KMS-11 (cell line): Measurements from ENCODE around the gene C1QTNF3.

ENCODE experiments used
- H2AFZ ChIP-seq: fragments of 200-600 bp; sonication (generic); 2 replicates; pipeline ENCODE4 v1.6.1; 2016; ENCODE audit warnings: antibody characterized with exemption, mixed run types, low read depth
- H3K27ac ChIP-seq: fragments of 200-600 bp; sonication (generic); 2 replicates; pipeline ENCODE4 v1.6.1; 2016; ENCODE audit warnings: mild to moderate bottlenecking, mixed run types
- H3K27me3 ChIP-seq: fragments of 200-600 bp; sonication (generic); 2 replicates; pipeline ENCODE4 v1.6.1; 2017; ENCODE audit warnings: mild to moderate bottlenecking, low read depth, mixed run types, moderate library complexity; ENCODE audit not compliant: insufficient read depth
- H3K36me3 ChIP-seq: fragments of 200-600 bp; sonication (generic); 2 replicates; pipeline ENCODE4 v1.6.1; 2017; ENCODE audit warnings: mild to moderate bottlenecking, mixed run types; ENCODE audit not compliant: insufficient read depth
- H3K4me1 ChIP-seq: fragments of 200-600 bp; sonication (generic); 2 replicates; pipeline ENCODE4 v1.6.1; 2016; ENCODE audit warnings: mild to moderate bottlenecking, low read depth, mixed run types; ENCODE audit not compliant: poor library complexity, severe bottlenecking
- H3K4me2 ChIP-seq: fragments of 200-600 bp; sonication (generic); 2 replicates; pipeline ENCODE4 v1.7.0; 2016; ENCODE audit warnings: mild to moderate bottlenecking, mixed run types
- H3K4me3 ChIP-seq: fragments of 200-600 bp; sonication (generic); IDR thresholded peaks from 2 replicates; pipeline ENCODE4 v1.6.1; 2017; ENCODE audit warnings: low read depth, low read length, mixed read lengths; ENCODE audit not compliant: insufficient read depth
- H3K79me2 ChIP-seq: fragments of 200-600 bp; sonication (generic); 2 replicates; pipeline ENCODE4 v1.6.1; 2016; ENCODE audit warnings: low read depth, mixed run types; ENCODE audit not compliant: insufficient read depth
- H3K9ac ChIP-seq: fragments of 200-600 bp; sonication (generic); 2 replicates; pipeline ENCODE4 v1.6.1; 2016; ENCODE audit warnings: mild to moderate bottlenecking, mixed run types
- H4K20me1 ChIP-seq: fragments of 200-600 bp; sonication (generic); 2 replicates; pipeline ENCODE4 v1.6.1; 2016; ENCODE audit warnings: mild to moderate bottlenecking, mixed run types; ENCODE audit not compliant: insufficient read depth
- CTCF ChIP-seq: fragments of 200-600 bp; sonication (generic); conservative IDR thresholded peaks from 2 replicates; pipeline ENCODE4 v1.6.1; 2017; ENCODE audit warnings: low read depth, mild to moderate bottlenecking, antibody characterized with exemption, low read length, moderate library complexity, mixed read lengths

C1QTNF3 gene

GRCh38 chr5:34042321-34042720 lies 692 bp downstream of the C1QTNF3 start:
- H3K4me3 ChIP-seq: no peak overlapping the region
- H4K20me1 ChIP-seq: no peaks in the 10 kb centered on the region
- TF ChIP-seq CTCF: no peak
- no peaks in the 10 kb centered on the region for H3K4me1 ChIP-seq
- H3K4me2 ChIP-seq: no peak overlapping the region
- no peak overlapping the region for H2AFZ ChIP-seq
- H3K27me3 ChIP-seq: no peaks in the 10 kb centered on the region
- H3K27ac ChIP-seq: no peak overlapping the region
- no peaks in the 10 kb centered on the region for H3K79me2 ChIP-seq
- no peak overlapping the region for H3K9ac ChIP-seq
- no peaks in the 10 kb centered on the region for H3K36me3 ChIP-seq

DNA sequence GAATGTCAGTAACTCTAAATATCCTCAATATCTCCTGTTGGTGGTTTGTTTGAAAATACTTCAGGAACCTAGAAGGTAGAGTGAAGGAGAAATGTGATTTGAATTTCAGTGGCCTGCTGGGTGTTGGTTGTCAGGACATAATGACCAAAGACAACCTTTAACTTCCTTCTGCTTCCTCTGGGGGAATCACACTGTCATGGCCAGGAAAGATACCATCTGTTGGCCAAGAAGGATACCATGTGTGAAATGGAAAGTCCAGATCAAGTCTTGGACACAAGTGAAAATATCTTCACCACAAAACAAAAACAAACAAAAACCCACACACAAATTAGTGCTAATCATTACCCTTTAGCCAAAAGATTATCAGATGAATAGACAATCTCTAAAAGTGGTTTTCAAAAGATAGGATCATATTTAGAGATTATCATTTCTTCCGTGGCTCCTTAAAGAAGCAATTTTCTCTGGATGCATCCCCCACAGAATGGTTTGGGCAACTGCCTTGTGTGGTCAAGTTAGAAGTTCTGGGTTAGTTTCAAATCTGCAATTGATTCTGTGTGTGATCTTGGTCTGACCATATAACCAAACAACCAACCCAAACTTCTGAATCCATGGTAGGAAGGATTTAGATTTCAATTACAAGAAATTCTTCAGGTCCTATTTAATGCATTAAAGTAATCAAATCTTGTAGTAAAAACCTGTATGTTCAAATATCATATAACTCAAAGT lies 1.6 kb downstream of the C1QTNF3 start:
- H3K4me2 ChIP-seq: no peak overlapping the region
- H3K9ac ChIP-seq: no peak overlapping the region
- no peaks in the 10 kb centered on the region for H3K79me2 ChIP-seq
- no peaks in the 10 kb centered on the region for H3K27me3 ChIP-seq
- no peaks in the 10 kb centered on the region for H3K4me1 ChIP-seq
- H2AFZ ChIP-seq: no peak overlapping the region
- no peak overlapping the region for H3K4me3 ChIP-seq
- TF ChIP-seq CTCF: no peak
- no peak overlapping the region for H3K27ac ChIP-seq
- H4K20me1 ChIP-seq: no peaks in the 10 kb centered on the region
- no peaks in the 10 kb centered on the region for H3K36me3 ChIP-seq

- no peak overlapping the region for H3K4me3 ChIP-seq
- H3K36me3 ChIP-seq: no peaks in the 10 kb centered on the region
These were observed 2.5 kb downstream of the C1QTNF3 start for GRCh38 chr5:34040472-34040871.

DNA sequence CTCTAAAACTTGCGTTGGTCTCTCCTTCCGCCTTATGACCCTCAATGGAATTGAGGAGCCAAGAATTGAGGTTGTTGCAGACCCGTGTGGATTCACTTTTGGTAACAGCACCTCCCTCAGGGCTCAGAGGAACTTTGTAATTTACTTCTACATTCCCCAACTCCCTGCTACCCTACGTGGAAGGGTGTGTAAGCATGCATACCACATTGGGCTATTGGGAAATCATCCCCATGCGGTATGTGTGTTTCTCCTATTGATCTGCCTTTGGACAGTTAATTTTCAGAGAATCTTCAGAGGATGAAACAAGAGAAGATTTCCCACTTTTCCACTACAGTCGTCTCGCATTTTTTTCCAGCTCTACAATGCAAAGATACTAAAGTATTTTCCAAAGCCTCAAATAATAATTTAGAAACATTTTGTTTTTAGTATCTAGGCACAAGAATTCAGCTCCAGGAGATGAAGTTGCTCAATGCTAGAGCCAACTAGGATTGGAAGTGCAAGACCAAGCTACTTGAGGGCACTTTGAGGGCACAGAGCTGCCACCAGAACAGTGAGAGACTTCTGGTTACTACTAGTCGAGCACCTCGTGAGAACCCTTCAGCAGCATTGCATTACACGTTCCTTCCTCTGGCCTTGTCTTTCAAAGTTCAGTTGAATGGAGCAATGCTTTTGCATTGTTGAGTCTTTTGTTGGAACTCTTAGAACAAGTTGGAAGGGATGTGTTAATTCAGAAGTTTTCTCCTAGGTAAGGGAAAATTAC lies 3.4 kb downstream of the C1QTNF3 start:
- no peaks in the 10 kb centered on the region for H3K4me1 ChIP-seq
- H3K27me3 ChIP-seq: no peaks in the 10 kb centered on the region
- no peaks in the 10 kb centered on the region for H3K36me3 ChIP-seq
- H3K4me3 ChIP-seq: no peak overlapping the region
- H3K79me2 ChIP-seq: no peaks in the 10 kb centered on the region
- H2AFZ ChIP-seq: no peak overlapping the region
- no peak overlapping the region for H3K9ac ChIP-seq
- H3K4me2 ChIP-seq: no peak overlapping the region
- no peaks in the 10 kb centered on the region for H4K20me1 ChIP-seq
- no peak for TF ChIP-seq CTCF
- H3K27ac ChIP-seq: no peak overlapping the region

More at GRCh38 chr5:34040472-34040871, 2.5 kb downstream of the C1QTNF3 start:
- Histone ChIP-seq H2AFZ (no peak overlapping the region), H3K4me2 (no peak overlapping the region), H3K9ac (no peak overlapping the region), H3K79me2 (no peaks in the 10 kb centered on the region), H4K20me1 (no peaks in the 10 kb centered on the region), H3K4me1 (no peaks in the 10 kb centered on the region), H3K27me3 (no peaks in the 10 kb centered on the region), H3K27ac (no peak overlapping the region)
- TF ChIP-seq CTCF: no peak
